HepG2 (cell line): ENCODE measurements around the gene MIDN. TPM values are rescaled to one million over a fixed set of nuclear protein-coding genes. Genes with fewer than 3 reads are reported as not detected.

Experiments
- ATAC-seq: fragments of 200-7000 bp; cut with Tn5 transposase; 3 replicates; pipeline ENCODE4 v1.9.1; 2020; ENCODE audit warnings: mild to moderate bottlenecking, moderate library complexity
- BruUV-seq: library from RNA; stranded (reverse); fragments of 400-500 nt; replicated peaks from 2 replicates; lab custom pipeline; 2021; lab: Mats Ljungman, UMichigan
- CTCF ChIA-PET: fragments of 300-600 bp; formaldehyde crosslinking; extraction: SDS; loops from one replicate; lab custom pipeline; 2021; ENCODE audit warnings: low total read pairs, inconsistent platforms, low intra/inter-chr PET ratio; lab: Yijun Ruan, JAX
- POLR2A ChIA-PET: fragments of 350-600 bp; sonication (Branson Sonifier 250); formaldehyde crosslinking; loops from one replicate; lab custom pipeline; 2020; ENCODE audit warnings: antibody characterized with exemption, inconsistent platforms; lab: Yijun Ruan, JAX
- DNase-seq: peaks from one replicate; pipeline ENCODE4 v3.0.0-alpha.2; 2015; ENCODE audit warnings: low spot score
- FAIRE-seq: peaks from 3 replicates; lab custom pipeline; 2011; peaks lifted over from hg19 to GRCh38; lab: Jason Lieb, UNC
- H2AFZ ChIP-seq: one replicate; pipeline ENCODE4 v1.6.1; 2011; ENCODE audit warnings: low read length, inconsistent platforms
- H3K27ac ChIP-seq: fragments of 300-600 bp; 3 replicates; pipeline ENCODE4 v1.8.0; 2011; ENCODE audit warnings: mixed run types, mild to moderate bottlenecking, mixed read lengths, low read length, inconsistent platforms; ENCODE audit not compliant: insufficient read depth; ENCODE audit errors: extremely low read length
- H3K27me3 ChIP-seq, 2 experiments: fragments of 200-600 bp in 1 of 2; 2 replicates in 1 of 2; 3 replicates in 1 of 2; pipeline versions ENCODE4 v1.6.0 to v1.8.0; 2011; ENCODE audit warnings: low read length in 2 of 2, mild to moderate bottlenecking in 2 of 2, moderate library complexity in 2 of 2, inconsistent platforms in 1 of 2; ENCODE audit not compliant: insufficient read depth in 2 of 2, control insufficient read depth in 1 of 2
- H3K36me3 ChIP-seq, 2 experiments: fragments of 200-600 bp in 1 of 2; replicated peaks in 1 of 2; 2 replicates in 1 of 2; 3 replicates in 1 of 2; pipeline versions ENCODE4 v1.5.1 to v1.8.0; 2011; ENCODE audit warnings: low read length in 2 of 2, inconsistent platforms in 1 of 2; ENCODE audit not compliant: insufficient read depth in 2 of 2, control insufficient read depth in 1 of 2
- H3K4me1 ChIP-seq: 2 replicates; pipeline ENCODE4 v1.5.1; 2012; ENCODE audit warnings: low read length, inconsistent platforms; ENCODE audit not compliant: insufficient read depth
- H3K4me2 ChIP-seq: 2 replicates; pipeline ENCODE4 v1.6.0; 2011; ENCODE audit warnings: low read depth, low read length, inconsistent platforms
- H3K4me3 ChIP-seq, 3 experiments: fragments of 200-600 bp in 1 of 3; sonication (generic), shearing (Covaris generic) in 1 of 3; replicated peaks in 1 of 3; 2 replicates each; pipeline ENCODE4 v1.5.1; 2011 to 2016; ENCODE audit warnings: low read length in 3 of 3, inconsistent platforms in 2 of 3, low read depth in 2 of 3, mild to moderate bottlenecking in 2 of 3, control low read depth in 1 of 3, mixed read lengths in 1 of 3; ENCODE audit not compliant: insufficient read depth in 1 of 3
- H3K79me2 ChIP-seq: one replicate; pipeline ENCODE4 v1.6.1; 2011; ENCODE audit warnings: low read length, inconsistent platforms; ENCODE audit not compliant: insufficient read depth
- H3K9ac ChIP-seq: 2 replicates; pipeline ENCODE4 v1.6.0; 2011; ENCODE audit warnings: mild to moderate bottlenecking, low read depth, low read length, inconsistent platforms; ENCODE audit not compliant: insufficient read depth
- H3K9me3 ChIP-seq: 2 replicates; pipeline ENCODE4 v1.5.1; 2012; ENCODE audit warnings: mild to moderate bottlenecking, low read length
- H4K20me1 ChIP-seq: 2 replicates; pipeline ENCODE4 v1.6.0; 2011; ENCODE audit warnings: inconsistent platforms, mild to moderate bottlenecking, low read length, moderate library complexity; ENCODE audit not compliant: insufficient read depth
- CBFB ChIP-seq: sonication (generic); formaldehyde crosslinking; IDR thresholded peaks from 2 replicates; pipeline ENCODE4 v1.4.0; 2020; ENCODE audit warnings: missing genetic modification reagents
- CENPX ChIP-seq: sonication (generic); formaldehyde crosslinking; IDR thresholded peaks from 2 replicates; pipeline ENCODE4 v1.9.0; 2021; ENCODE audit warnings: mild to moderate bottlenecking, missing genetic modification reagents, moderate library complexity
- CHD4 ChIP-seq: fragments of 200-600 bp; sonication (generic); IDR thresholded peaks from 2 replicates; pipeline ENCODE4 v1.7.0; 2017; ENCODE audit warnings: mild to moderate bottlenecking, low read length, borderline replicate concordance
- HMG20B ChIP-seq: conservative IDR thresholded peaks from 2 replicates; pipeline ENCODE4 v1.6.1; 2016; ENCODE audit warnings: missing genetic modification reagents, missing compliant biosample characterization
- HMGA1 ChIP-seq: sonication (generic); formaldehyde crosslinking; conservative IDR thresholded peaks from 2 replicates; pipeline ENCODE4 v1.4.0; 2020; ENCODE audit warnings: missing genetic modification reagents
- HNRNPLL ChIP-seq: fragments of 200-400 bp; formaldehyde crosslinking; IDR thresholded peaks from 2 replicates; pipeline ENCODE4 v1.6.1; 2017; ENCODE audit warnings: mild to moderate bottlenecking, low read depth, low read length; ENCODE audit not compliant: poor library complexity, severe bottlenecking
- JUN ChIP-seq: sonication (generic); formaldehyde crosslinking; IDR thresholded peaks from 2 replicates; pipeline ENCODE4 v1.4.0; 2020; ENCODE audit warnings: mild to moderate bottlenecking, missing genetic modification reagents
- KDM5A ChIP-seq: fragments of 200-600 bp; sonication (generic); IDR thresholded peaks from 2 replicates; pipeline ENCODE4 v1.7.0; 2018; ENCODE audit warnings: antibody characterized with exemption, mild to moderate bottlenecking, low read length, borderline replicate concordance
- KLF11 ChIP-seq: IDR thresholded peaks from 2 replicates; pipeline ENCODE4 v1.6.1; 2016; ENCODE audit warnings: missing compliant biosample characterization
- RFX1 ChIP-seq: fragments of 450-650 bp; IDR thresholded peaks from 2 replicates; pipeline ENCODE4 v1.6.1; 2017
- SMAD1 ChIP-seq: sonication (generic); formaldehyde crosslinking; IDR thresholded peaks from 2 replicates; pipeline ENCODE4 v1.4.0; 2020; ENCODE audit warnings: missing genetic modification reagents, low read depth, mild to moderate bottlenecking, borderline replicate concordance
- ZNF441 ChIP-seq: sonication (generic); formaldehyde crosslinking; IDR thresholded peaks from 2 replicates; pipeline ENCODE4 v1.7.0; 2021; ENCODE audit warnings: missing genetic modification reagents, borderline replicate concordance
- ZNF543 ChIP-seq: sonication (generic); formaldehyde crosslinking; IDR thresholded peaks from 2 replicates; pipeline ENCODE4 v1.4.0; 2020; ENCODE audit warnings: mild to moderate bottlenecking, missing genetic modification reagents
- ZNF563 ChIP-seq: sonication (generic); formaldehyde crosslinking; IDR thresholded peaks from 2 replicates; pipeline ENCODE4 v1.8.0; 2022; ENCODE audit warnings: mild to moderate bottlenecking, moderate library complexity, missing genetic modification reagents
- ZNF580 ChIP-seq: IDR thresholded peaks from 2 replicates; pipeline ENCODE4 v1.6.1; 2016; ENCODE audit warnings: low read depth, borderline replicate concordance
- ZNF773 ChIP-seq: sonication (generic); formaldehyde crosslinking; IDR thresholded peaks from 2 replicates; pipeline ENCODE4 v1.4.0; 2020; ENCODE audit warnings: missing genetic modification reagents, borderline replicate concordance
- ZNF780A ChIP-seq: sonication (generic); formaldehyde crosslinking; IDR thresholded peaks from 2 replicates; pipeline ENCODE4 v1.8.0; 2022; ENCODE audit warnings: mild to moderate bottlenecking, missing genetic modification reagents, moderate library complexity
- ZSCAN20 ChIP-seq: sonication (generic); formaldehyde crosslinking; IDR thresholded peaks from 2 replicates; pipeline ENCODE4 v1.4.0; 2020; ENCODE audit warnings: missing genetic modification reagents, mild to moderate bottlenecking, borderline replicate concordance
- WGBS: methylation state at CpG from one replicate; pipeline ENCODE4 v1.1.6; 2017; ENCODE audit warnings: low lambda C conversion rate; 5-methylcytosine and 5-hydroxymethylcytosine counted together
- in situ Hi-C: cut with HindIII; loops from 2 replicates; pipeline ENCODE4 v1.10.0; 2017; ENCODE audit warnings: low pct_unique_long_range_greater_than_20kb; ENCODE audit not compliant: extremely low pct_ligation_motif_present
- intact Hi-C: fragments of 100-400 bp; cut with micrococcal nuclease; formaldehyde crosslinking; loops from one replicate; pipeline ENCODE4 v1.10.0; 2022; ENCODE audit not compliant: unreplicated experiment
- polyA plus RNA-seq, 8 experiments: library from polyadenylated mRNA; depleted of rRNA in 3 of 8; stranded (reverse) in 7 of 8; unstranded in 1 of 8; fragments of >200 nt; fragmentation: Illumina TruSeq in 4 of 8; extraction: Trizol in 4 of 8; gene quantifications; 2 replicates each; pipeline versions ENCODE4 v1.2.1 to v1.2.3, GENCODE V29; 2011 to 2016; ENCODE audit warnings: low read depth in 4 of 8, missing spikeins in 1 of 8, mixed read lengths in 1 of 8; ENCODE audit not compliant: insufficient read depth in 1 of 8
- total RNA-seq, 5 experiments: library from RNA; depleted of rRNA; stranded (reverse); fragments of >200 nt; fragmentation: Illumina TruSeq; extraction: Trizol; gene quantifications; 2 replicates each; pipeline ENCODE4 v1.2.3, GENCODE V29; 2016; ENCODE audit warnings: low read depth in 1 of 5

Gene MIDN
- total and polyA plus RNA-seq, 2 of the 13 experiments (the other 11 are each of a cell fraction or from before 2014, with no cell fraction given) = 8.4 to 18.0 TPM

GRCh38 chr19:1278074-1278473, 29.7 kb downstream of the MIDN start:
- Histone ChIP-seq H3K9me3 (no peaks in the 10 kb centered on the region), H3K36me3 (peaks cover 9 to 29% of the 10 kb centered on the region in 2 experiments; a peak in 4 of 5 replicates), H3K4me2 (no peak overlapping the region)
- FAIRE-seq = no peak
- no peak for TF ChIP-seq JUN (CRISPR knock-in tag)
- no peak for TF ChIP-seq ZNF563 (CRISPR knock-in tag)
- TF ChIP-seq CBFB (CRISPR knock-in tag) = no peak
- TF ChIP-seq KLF11 (CRISPR knock-in tag) = no peak
- no peak for TF ChIP-seq ZNF780A (CRISPR knock-in tag)
- no peak for TF ChIP-seq HMGA1
- TF ChIP-seq ZNF773 = no peak
- TF ChIP-seq ZNF441 = no peak
- TF ChIP-seq ZNF543 (CRISPR knock-in tag) = no peak
- TF ChIP-seq CENPX = no peak
- no peak for TF ChIP-seq SMAD1
- no peak for TF ChIP-seq CHD4
- no peak for TF ChIP-seq ZNF580 (CRISPR knock-in tag)
- TF ChIP-seq ZSCAN20 = no peak
- TF ChIP-seq HNRNPLL = no peak
- no peak for TF ChIP-seq RFX1
- TF ChIP-seq KDM5A = no peak
- no peak for TF ChIP-seq HMG20B (CRISPR knock-in tag)
- TF ChIP-seq, all 625 proteins: peak for 0
- Histone ChIP-seq H3K27me3 (no peaks in the 10 kb centered on the region), H4K20me1 (peaks cover 5% of the 10 kb centered on the region; the same call in 1 of the 2 replicates), H3K4me3 (no peak overlapping the region), H3K4me1 (peaks cover 37% of the 10 kb centered on the region), H3K9ac (no peak overlapping the region), H3K79me2 (peaks cover 6% of the 10 kb centered on the region), H2AFZ (no peak overlapping the region), H3K27ac (no peak overlapping the region)
- BruUV-seq = no TSS peak
- intact Hi-C loops = loop anchor here (2.0 kb wide), 1 partner anchor 37 kb away; no protein-coding TSS in a partner anchor
- DNase-seq (no peak), ATAC-seq (no peak)
- in situ Hi-C loops = loop anchor here (5.0 kb wide), 1 partner anchor 36 kb away; the partner anchor contains the start of gene ATP5F1D
- POLR2A ChIA-PET = no interaction called here
- 96% methylated on average over 10 of the region's 12 CpGs for WGBS
- CTCF ChIA-PET = no interaction called here
